ENCODE results near the gene CTTNBP2NL.

CTTNBP2NL gene

DNA sequence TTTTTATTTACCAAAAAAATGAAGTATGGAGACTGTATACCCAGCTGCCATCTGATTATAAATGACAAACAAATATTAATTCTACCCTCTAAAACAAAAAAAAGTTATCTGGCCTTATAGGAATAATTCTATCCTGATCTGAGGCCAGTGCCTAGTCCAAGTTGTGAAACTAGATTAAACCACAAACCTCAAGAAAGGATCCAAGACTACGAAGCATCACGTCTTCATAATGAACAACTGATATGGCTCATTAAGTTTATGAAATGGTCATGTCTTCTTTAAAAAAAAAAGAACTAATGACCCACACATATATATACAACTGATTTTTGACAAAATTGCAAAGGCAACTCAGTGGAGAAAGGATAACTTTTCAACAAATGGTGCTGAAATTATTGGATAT lies 32.4 kb upstream of the CTTNBP2NL start:
- TF ChIP-seq, protein P1, sequence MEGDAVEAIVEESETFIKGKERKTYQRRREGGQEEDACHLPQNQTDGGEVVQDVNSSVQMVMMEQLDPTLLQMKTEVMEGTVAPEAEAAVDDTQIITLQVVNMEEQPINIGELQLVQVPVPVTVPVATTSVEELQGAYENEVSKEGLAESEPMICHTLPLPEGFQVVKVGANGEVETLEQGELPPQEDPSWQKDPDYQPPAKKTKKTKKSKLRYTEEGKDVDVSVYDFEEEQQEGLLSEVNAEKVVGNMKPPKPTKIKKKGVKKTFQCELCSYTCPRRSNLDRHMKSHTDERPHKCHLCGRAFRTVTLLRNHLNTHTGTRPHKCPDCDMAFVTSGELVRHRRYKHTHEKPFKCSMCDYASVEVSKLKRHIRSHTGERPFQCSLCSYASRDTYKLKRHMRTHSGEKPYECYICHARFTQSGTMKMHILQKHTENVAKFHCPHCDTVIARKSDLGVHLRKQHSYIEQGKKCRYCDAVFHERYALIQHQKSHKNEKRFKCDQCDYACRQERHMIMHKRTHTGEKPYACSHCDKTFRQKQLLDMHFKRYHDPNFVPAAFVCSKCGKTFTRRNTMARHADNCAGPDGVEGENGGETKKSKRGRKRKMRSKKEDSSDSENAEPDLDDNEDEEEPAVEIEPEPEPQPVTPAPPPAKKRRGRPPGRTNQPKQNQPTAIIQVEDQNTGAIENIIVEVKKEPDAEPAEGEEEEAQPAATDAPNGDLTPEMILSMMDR (IDR thresholded peaks at IDR 0.05): no peak

DNA sequence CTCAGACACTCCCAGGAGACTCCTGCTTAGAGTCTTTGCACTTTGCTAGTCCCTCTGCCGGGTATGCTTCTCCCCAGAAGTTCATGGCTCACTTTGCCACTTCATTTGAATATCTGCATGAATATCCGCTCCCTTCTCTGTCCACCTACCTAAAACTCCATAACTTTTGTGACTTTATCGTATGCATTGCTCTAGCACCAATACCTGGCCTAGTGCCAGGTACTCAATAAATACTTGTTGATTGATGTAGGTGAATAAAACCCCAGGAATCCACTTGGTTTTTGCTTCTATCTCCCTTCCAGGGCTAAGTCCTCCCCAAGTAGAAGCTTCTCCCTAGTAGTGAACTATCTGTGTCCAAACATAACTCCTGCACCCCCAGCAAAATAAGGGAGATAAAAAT lies 27.8 kb upstream of the CTTNBP2NL start:
- TF ChIP-seq, protein P1 (IDR thresholded peaks at IDR 0.05): no peak

DNA sequence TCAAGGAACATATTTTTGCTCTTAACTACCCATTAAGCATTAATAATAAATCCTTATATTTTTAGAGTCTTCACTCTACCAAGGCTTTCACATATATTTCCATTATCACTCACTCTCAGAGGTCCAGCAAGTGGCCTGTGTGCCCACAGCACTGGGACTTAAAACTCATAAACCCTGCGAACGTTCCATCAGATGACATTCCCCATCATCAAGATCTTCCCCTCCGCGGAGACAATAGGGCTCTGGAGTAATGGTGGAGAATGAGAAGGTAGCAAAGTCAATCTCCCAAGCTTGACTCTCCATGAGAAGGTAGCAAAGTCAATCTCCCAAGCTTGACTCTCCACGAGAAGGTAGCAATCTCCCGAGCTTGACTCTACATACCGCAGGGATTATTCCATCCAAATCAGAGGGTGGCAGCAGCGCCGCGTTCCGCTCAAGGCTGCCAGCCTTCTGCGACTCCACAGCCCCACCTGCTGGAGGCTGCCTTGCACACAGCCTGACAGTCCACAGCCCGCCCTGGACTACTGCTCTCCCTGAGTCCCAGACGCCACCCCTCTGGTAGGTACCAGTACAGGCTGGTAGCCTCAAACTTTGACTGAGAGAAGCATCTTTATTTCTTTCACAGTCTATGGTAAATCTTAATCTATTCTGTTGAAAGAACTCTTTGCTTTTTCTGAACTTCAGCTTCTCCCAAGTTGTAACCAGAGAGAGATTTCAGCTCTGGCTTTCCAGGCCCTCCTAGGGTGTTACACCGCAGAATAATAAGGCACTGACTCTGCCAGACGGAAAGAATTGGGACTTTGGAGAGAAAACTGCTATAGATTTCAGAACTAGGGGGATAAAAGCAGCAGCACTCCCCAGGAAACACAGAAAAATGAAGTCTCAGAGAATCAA lies 26.4 kb upstream of the CTTNBP2NL start:
- TF ChIP-seq, protein P1 (IDR thresholded peaks at IDR 0.05): peak; percentile 99

DNA sequence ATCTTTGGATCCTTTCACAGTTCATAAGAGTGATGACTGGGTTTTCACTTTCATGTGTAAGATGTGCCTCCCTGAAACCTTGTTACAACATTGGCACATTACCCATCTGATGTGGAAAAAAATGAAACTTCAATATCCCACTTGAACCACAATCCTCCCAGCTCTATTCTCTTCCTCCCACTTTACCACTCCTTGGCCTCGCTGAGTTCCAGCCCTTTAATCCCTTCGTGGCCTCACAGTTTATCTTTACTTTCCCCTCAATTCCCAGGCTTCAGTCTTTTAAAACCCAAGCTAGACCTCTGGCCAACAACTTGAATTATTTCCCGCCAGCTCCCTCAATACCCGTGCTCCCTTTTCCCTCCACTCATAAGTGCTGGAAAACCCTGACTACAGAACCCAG lies 25.0 kb upstream of the CTTNBP2NL start:
- TF ChIP-seq, protein P1 (IDR thresholded peaks at IDR 0.05): no peak

DNA sequence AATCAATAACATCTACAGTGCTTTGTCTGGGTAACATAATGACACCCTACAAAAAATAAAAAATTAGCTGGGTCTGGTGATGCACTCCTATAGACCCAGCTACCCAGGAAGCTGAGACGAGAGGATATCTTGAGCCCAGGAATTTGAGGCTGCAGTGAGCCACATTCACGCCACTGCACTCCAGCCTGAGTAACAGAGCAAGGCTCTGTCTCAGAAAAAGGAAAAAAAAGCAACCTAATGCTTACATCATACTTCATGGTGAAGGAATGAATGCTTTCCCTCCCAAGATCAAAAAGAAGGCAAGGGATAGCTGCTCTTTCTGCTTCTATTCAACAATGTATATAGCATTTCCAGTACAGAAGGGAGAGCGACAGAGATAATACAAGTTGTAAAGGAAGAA lies 24.2 kb upstream of the CTTNBP2NL start:
- TF ChIP-seq, protein P1 (IDR thresholded peaks at IDR 0.05): no peak

DNA sequence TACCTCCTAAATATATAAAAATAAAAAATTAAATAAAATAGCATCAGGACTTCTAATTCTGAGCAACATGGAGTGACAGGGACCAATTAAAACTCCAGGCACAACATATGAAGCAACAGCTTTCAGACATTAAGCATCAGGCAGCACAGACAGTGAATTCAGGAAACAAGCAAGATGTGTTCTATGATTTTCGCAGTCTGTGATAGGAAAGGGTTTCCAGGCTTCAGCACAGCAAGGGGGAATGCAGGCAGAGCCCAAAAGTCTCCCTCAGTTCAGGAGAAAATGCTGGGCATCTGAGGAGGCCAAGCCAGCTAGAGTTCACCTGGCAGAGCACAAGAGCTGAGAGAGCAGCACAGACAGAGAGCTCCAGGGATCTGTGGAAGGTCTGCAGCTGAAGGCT lies 22.2 kb upstream of the CTTNBP2NL start:
- TF ChIP-seq, protein P1 (IDR thresholded peaks at IDR 0.05): no peak

DNA sequence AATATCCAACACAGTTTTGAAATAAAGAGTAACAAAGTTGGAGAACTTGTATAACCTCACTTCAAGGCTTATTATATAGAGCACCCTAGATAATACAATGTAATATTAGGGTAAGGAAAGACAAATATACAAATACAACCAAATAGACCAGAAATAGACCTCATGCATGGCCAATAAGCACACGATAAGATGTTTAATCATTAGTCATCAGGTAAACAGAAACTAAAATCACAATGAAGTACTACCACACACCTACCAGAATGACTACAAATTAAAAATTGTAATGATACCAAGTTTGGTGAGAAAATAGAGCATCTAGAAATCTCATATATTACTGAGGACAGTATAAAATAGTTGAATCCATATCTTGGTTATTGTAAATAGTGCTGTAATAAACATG lies 20.3 kb upstream of the CTTNBP2NL start:
- TF ChIP-seq, protein P1 (IDR thresholded peaks at IDR 0.05): no peak
